Endothelial cell of umbilical vein (primary cell): Measurements from ENCODE around the gene CYGB. TPM values are rescaled to one million over a fixed set of nuclear protein-coding genes. Genes with fewer than 3 reads are reported as not detected.

ENCODE experiments used
- BruUV-seq: library from RNA; stranded (reverse); fragments of 400-500 nt; replicated peaks from 2 replicates; lab custom pipeline; 2021; lab: Mats Ljungman, UMichigan
- CTCF ChIA-PET: fragments of 300-600, 350-600 bp; sonication (Branson Sonifier 250); formaldehyde crosslinking; loops from one replicate; lab custom pipeline; 2021; ENCODE audit warnings: antibody characterized with exemption, inconsistent platforms; lab: Charles Lee
- POLR2A ChIA-PET: fragments of 300-600, 350-600 bp; sonication (Branson Sonifier 250); formaldehyde crosslinking; loops from one replicate; lab custom pipeline; 2021; ENCODE audit warnings: antibody characterized with exemption, inconsistent platforms; lab: Charles Lee
- DNase-seq: peaks from one replicate; pipeline ENCODE4 v3.0.0-alpha.2; 2011; ENCODE audit warnings: low read depth, low spot score
- FAIRE-seq: peaks from 2 replicates; lab custom pipeline; 2011; peaks lifted over from hg19 to GRCh38; lab: Jason Lieb, UNC
- H2AFZ ChIP-seq: 2 replicates; pipeline ENCODE4 v1.6.0; 2012; ENCODE audit warnings: low read depth, low read length, control low read depth, inconsistent platforms
- H3K27ac ChIP-seq: 2 replicates; pipeline ENCODE4 v1.5.1; 2011; ENCODE audit warnings: low read depth, mild to moderate bottlenecking, control low read depth, low read length, moderate library complexity; ENCODE audit not compliant: insufficient read depth
- H3K27me3 ChIP-seq, 2 experiments: 2 replicates each; pipeline versions ENCODE4 v1.6.0 to v1.6.1; 2011; ENCODE audit warnings: low read length in 2 of 2, mixed read lengths in 1 of 2; ENCODE audit not compliant: control insufficient read depth in 2 of 2, insufficient read depth in 2 of 2
- H3K36me3 ChIP-seq, 2 experiments: 2 replicates in 1 of 2; 3 replicates in 1 of 2; pipeline ENCODE4 v1.5.1; 2011; ENCODE audit warnings: low read length in 2 of 2, mild to moderate bottlenecking in 1 of 2, moderate library complexity in 1 of 2; ENCODE audit not compliant: control insufficient read depth in 2 of 2, insufficient read depth in 2 of 2; ENCODE audit errors: extremely low read depth in 1 of 2
- H3K4me1 ChIP-seq: 3 replicates; pipeline ENCODE4 v1.5.1; 2011; ENCODE audit warnings: mild to moderate bottlenecking, low read length; ENCODE audit not compliant: control insufficient read depth, insufficient read depth; ENCODE audit errors: extremely low read depth
- H3K4me2 ChIP-seq: 2 replicates; pipeline ENCODE4 v1.6.1; 2011; ENCODE audit warnings: low read length, control low read depth, mixed read lengths; ENCODE audit not compliant: insufficient read depth
- H3K4me3 ChIP-seq, 3 experiments: fragments of 200-600 bp in 1 of 3; sonication (generic), shearing (Covaris generic) in 1 of 3; replicated peaks in 1 of 3; 2 replicates each; pipeline ENCODE4 v1.5.1; 2011 to 2016; ENCODE audit warnings: control low read depth in 3 of 3, low read length in 3 of 3, mild to moderate bottlenecking in 2 of 3, inconsistent platforms in 1 of 3, low read depth in 1 of 3, moderate library complexity in 1 of 3; ENCODE audit not compliant: insufficient read depth in 1 of 3
- H3K79me2 ChIP-seq: 2 replicates; pipeline ENCODE4 v1.6.0; 2012; ENCODE audit warnings: low read length, inconsistent platforms; ENCODE audit not compliant: control insufficient read depth, insufficient read depth
- H3K9ac ChIP-seq: replicated peaks from 2 replicates; pipeline ENCODE3; 2011; ENCODE audit warnings: low read length, control low read depth; ENCODE audit not compliant: insufficient read depth; ENCODE audit errors: extremely low read depth
- H3K9me1 ChIP-seq: replicated peaks from 3 replicates; pipeline ENCODE4 v1.6.0; 2011; ENCODE audit warnings: mild to moderate bottlenecking, low read length; ENCODE audit not compliant: control insufficient read depth, insufficient read depth; ENCODE audit errors: extremely low read depth
- H3K9me3 ChIP-seq: replicated peaks from 2 replicates; pipeline ENCODE4 v1.5.1; 2012; ENCODE audit warnings: low read length, inconsistent platforms; ENCODE audit not compliant: control insufficient read depth, insufficient read depth
- H4K20me1 ChIP-seq: replicated peaks from 2 replicates; pipeline ENCODE3; 2011; ENCODE audit warnings: mild to moderate bottlenecking, low read length; ENCODE audit not compliant: control insufficient read depth, insufficient read depth; ENCODE audit errors: extremely low read depth
- CTCF ChIP-seq, 2 donors: IDR thresholded peaks; 1 replicate in 1 of 2; 2 replicates in 1 of 2; pipeline ENCODE4 v1.5.1; 2011; ENCODE audit warnings: low read length in 2 of 2, mild to moderate bottlenecking in 2 of 2, moderate library complexity in 2 of 2, control low read depth in 1 of 2, inconsistent platforms in 1 of 2, low read depth in 1 of 2; ENCODE audit not compliant: insufficient read depth in 1 of 2; ENCODE audit errors: extremely low read depth in 1 of 2
- EZH2 ChIP-seq: IDR thresholded peaks from 2 replicates; pipeline ENCODE4 v1.6.1; 2012; ENCODE audit warnings: borderline replicate concordance, low read depth, mild to moderate bottlenecking, moderate library complexity, low read length, inconsistent platforms; ENCODE audit not compliant: severe bottlenecking
- FOS ChIP-seq: IDR thresholded peaks from 2 replicates; pipeline ENCODE4 v1.6.1; 2011; ENCODE audit warnings: mild to moderate bottlenecking, low read length, moderate library complexity, borderline replicate concordance; ENCODE audit not compliant: insufficient read depth
- GATA2 ChIP-seq: IDR thresholded peaks from 2 replicates; pipeline ENCODE4 v1.7.0; 2011; ENCODE audit warnings: low read depth, mild to moderate bottlenecking, moderate library complexity, mixed read lengths, low read length; ENCODE audit not compliant: insufficient read length, insufficient read depth
- JUN ChIP-seq: IDR thresholded peaks from 2 replicates; pipeline ENCODE4 v1.6.1; 2011; ENCODE audit warnings: borderline replicate concordance, low read depth; ENCODE audit not compliant: insufficient read length, insufficient read depth
- MAX ChIP-seq: IDR thresholded peaks from 2 replicates; pipeline ENCODE4 v1.6.1; 2011; ENCODE audit not compliant: insufficient read depth, insufficient read length
- MYC ChIP-seq: IDR thresholded peaks from one replicate; pipeline ENCODE4 v1.6.1; 2011; ENCODE audit warnings: mild to moderate bottlenecking, low read depth, low read length
- POLR2A ChIP-seq: IDR thresholded peaks from 2 replicates; pipeline ENCODE4 v1.6.1; 2012; ENCODE audit warnings: low read depth, mild to moderate bottlenecking, control low read depth, low read length
- POLR2AphosphoS5 ChIP-seq: IDR thresholded peaks from 2 replicates; pipeline ENCODE4 v1.6.1; 2012; ENCODE audit warnings: low read depth, mild to moderate bottlenecking, control low read depth, low read length, moderate library complexity; ENCODE audit not compliant: insufficient read depth
- dilution Hi-C: fragments of 300-500 bp; cut with MboI; formaldehyde crosslinking; loops from one replicate; pipeline ENCODE4 v1.15.0; 2019; ENCODE audit warnings: low sequenced_read_pairs; ENCODE audit not compliant: extremely low pct_ligation_motif_present
- intact Hi-C: fragments of 100-400 bp; cut with micrococcal nuclease; formaldehyde crosslinking; loops from one replicate; pipeline ENCODE4 v1.10.0; 2022
- polyA plus RNA-seq, 4 experiments: library from polyadenylated mRNA; depleted of rRNA in 3 of 4; stranded (reverse) in 3 of 4; unstranded in 1 of 4; fragments of >200 nt; gene quantifications; 2 replicates each; pipeline versions ENCODE4 v1.2.1 to v1.2.3, GENCODE V29; 2011 to 2012; ENCODE audit warnings: missing spikeins in 1 of 4
- total RNA-seq: library from RNA; stranded (reverse); gene quantifications from 2 replicates; pipeline ENCODE4 v1.2.3, GENCODE V29; 2021

The CYGB gene
- total and polyA plus RNA-seq, 2 donors (not counting 3 experiments of a cell fraction or from before 2014, with no cell fraction given): 0.22 to 0.91 TPM

GRCh38 chr17:76501827-76502307, 35.6 kb downstream of the CYGB start:
- H3K9me1 ChIP-seq: no peaks in the 10 kb centered on the region
- H3K9me3 ChIP-seq: no peaks in the 10 kb centered on the region
- H3K4me1 ChIP-seq: peaks cover 36% of the 10 kb centered on the region
- dilution Hi-C loops: no loop called here
- no TSS peak for BruUV-seq
- peaks cover 19% of the 10 kb centered on the region for H3K79me2 ChIP-seq
- peak overlapping the region; percentile 48 for H3K27ac ChIP-seq
- H3K36me3 ChIP-seq: no peaks in the 10 kb centered on the region
- no peak for FAIRE-seq
- CTCF ChIA-PET: interaction anchor here (0.5 to 2.4 kb wide), 6 partner anchors 9 to 1842 kb away, joined by 3 to 17 read pairs (median 6); no protein-coding TSS in a partner anchor
- H3K4me2 ChIP-seq: peak overlapping the region; percentile 78
- TF ChIP-seq POLR2A: no peak
- no peak for TF ChIP-seq MYC
- TF ChIP-seq POLR2AphosphoS5: no peak
- TF ChIP-seq MAX: no peak
- no peak for TF ChIP-seq CTCF (IDR thresholded peaks at IDR 0.05; ENCODE audit: extremely low read depth in 1 of 2, insufficient read depth in 1 of 2, low read depth in 1 of 2, low read length in 2 of 2)
- no peak for TF ChIP-seq JUN
- TF ChIP-seq GATA2: no peak
- TF ChIP-seq EZH2: no peak
- TF ChIP-seq FOS: no peak
- DNase-seq: no peak
- no peak overlapping the region for H3K9ac ChIP-seq
- no peaks in the 10 kb centered on the region for H3K27me3 ChIP-seq
- POLR2A ChIA-PET: interaction anchor here (0.6 kb wide), 1 partner anchor 159 kb away, joined by 6 read pairs; no protein-coding TSS in a partner anchor
- peak overlapping the region; percentile 91 for H2AFZ ChIP-seq
- no peaks in the 10 kb centered on the region for H4K20me1 ChIP-seq
- peak overlapping the region in 2 of 3 experiments; percentile 56 to 72 for H3K4me3 ChIP-seq
- intact Hi-C loops: loop anchor here (1.0 to 10.0 kb wide), 3 partner anchors 9 to 187 kb away; no protein-coding TSS in a partner anchor
